ENCODE data around the gene VSIG10L.

Gene VSIG10L

GRCh38 chr19:51316688-51317087, 25.3 kb downstream of the VSIG10L start:
- H3K4me3 ChIP-seq (ENCODE audit: low read depth, low read length) = no peak overlapping the region
- no peak for DNase-seq (ENCODE audit: low read depth)
- TF ChIP-seq CTCF (conservative IDR thresholded peaks at IDR 0.05; ENCODE audit: low read depth, low read length) = no peak

GRCh38 chr19:51311351-51312257, 30.3 kb downstream of the VSIG10L start, which contains the start of gene IGLON5:
Gene IGLON5 (plus strand): TSS chr19:51311644. CDS start chr19:51311848, 204 bp downstream.
- no peak for TF ChIP-seq CTCF (conservative IDR thresholded peaks at IDR 0.05; ENCODE audit: low read depth, low read length)
- DNase-seq (ENCODE audit: low read depth) = no peak
- no peak within 1 kb of the TSS for H3K4me3 ChIP-seq (ENCODE audit: low read depth, low read length)

- DNase-seq (ENCODE audit: low read depth) = no peak
- H3K4me3 ChIP-seq (ENCODE audit: low read depth, low read length) = no peak overlapping the region
- TF ChIP-seq CTCF (conservative IDR thresholded peaks at IDR 0.05; ENCODE audit: low read depth, low read length) = no peak
These were observed 36.5 kb downstream of the VSIG10L start for GRCh38 chr19:51305479-51305878.

- no peak overlapping the region for H3K4me3 ChIP-seq (ENCODE audit: low read depth, low read length)
- TF ChIP-seq CTCF (conservative IDR thresholded peaks at IDR 0.05; ENCODE audit: low read depth, low read length) = no peak
- no peak for DNase-seq (ENCODE audit: low read depth)
These were observed 40.7 kb downstream of the VSIG10L start for GRCh38 chr19:51301266-51301665.

GRCh38 chr19:51297406-51297805, 44.5 kb downstream of the VSIG10L start:
- DNase-seq (ENCODE audit: low read depth) = no peak
- TF ChIP-seq CTCF (conservative IDR thresholded peaks at IDR 0.05; ENCODE audit: low read depth, low read length) = no peak
- no peak overlapping the region for H3K4me3 ChIP-seq (ENCODE audit: low read depth, low read length)

- TF ChIP-seq CTCF (conservative IDR thresholded peaks at IDR 0.05; ENCODE audit: low read depth, low read length) = no peak
- DNase-seq (ENCODE audit: low read depth) = no peak
- no peak overlapping the region for H3K4me3 ChIP-seq (ENCODE audit: low read depth, low read length)
These were observed 45.4 kb downstream of the VSIG10L start for GRCh38 chr19:51296336-51297093.
